Mammary epithelial cell (primary cell): ENCODE measurements around the gene BRPF3.

ENCODE experiments used
- EZH2 ChIP-seq: IDR thresholded peaks from 2 replicates; pipeline ENCODE4 v1.6.1; 2012; ENCODE audit warnings: low read length, inconsistent platforms, borderline replicate concordance
- TF ChIP-seq, protein P1 (sequence below), 2 donors: IDR thresholded peaks in 1 of 2; conservative IDR thresholded peaks in 1 of 2; 2 replicates each; pipeline ENCODE4 v1.5.1; 2011 to 2012; ENCODE audit warnings: inconsistent platforms in 2 of 2, low read length in 2 of 2, mild to moderate bottlenecking in 2 of 2, control low read depth in 1 of 2, low read depth in 1 of 2; ENCODE audit not compliant: insufficient read depth in 1 of 2; ENCODE audit errors: extremely low read depth in 1 of 2

DNA sequence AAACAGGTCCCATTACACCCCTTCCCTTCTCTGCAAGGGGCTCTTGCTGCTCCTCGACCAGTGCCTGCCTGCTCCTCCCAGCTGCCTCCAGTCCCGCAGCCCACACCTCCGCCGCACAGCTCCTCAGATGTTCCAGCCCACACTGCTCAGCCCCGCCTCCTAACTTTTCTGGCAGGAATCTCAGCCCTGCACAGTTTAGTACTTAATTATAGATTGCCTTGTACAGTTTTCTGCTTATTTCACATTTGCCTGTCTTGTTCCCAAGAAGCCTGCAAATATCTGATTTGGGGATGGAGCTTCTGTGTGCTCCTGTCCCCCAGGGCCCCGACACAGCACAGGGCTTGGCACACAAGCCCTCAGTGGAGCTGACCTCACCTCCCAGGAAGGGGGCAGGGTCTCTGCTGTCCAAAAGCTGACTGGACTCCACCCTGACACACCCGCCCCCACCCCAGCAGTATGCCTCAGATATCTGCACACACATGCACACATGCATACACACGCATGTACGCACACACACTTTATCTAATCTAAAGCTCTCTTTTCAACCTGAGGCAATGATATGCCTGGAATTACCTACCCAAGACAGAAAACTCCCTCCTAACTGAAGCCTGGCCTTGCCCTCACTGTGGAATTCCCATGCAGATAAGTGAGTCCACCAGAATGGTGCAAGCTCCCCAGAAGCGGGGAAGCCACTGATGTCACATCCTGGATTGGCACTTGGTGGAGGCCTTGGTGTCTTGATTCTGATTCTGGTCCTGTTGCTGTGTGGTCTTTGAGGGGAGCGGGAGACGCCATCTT is 72.1 kb downstream of the BRPF3 start:
- TF ChIP-seq, protein P1, sequence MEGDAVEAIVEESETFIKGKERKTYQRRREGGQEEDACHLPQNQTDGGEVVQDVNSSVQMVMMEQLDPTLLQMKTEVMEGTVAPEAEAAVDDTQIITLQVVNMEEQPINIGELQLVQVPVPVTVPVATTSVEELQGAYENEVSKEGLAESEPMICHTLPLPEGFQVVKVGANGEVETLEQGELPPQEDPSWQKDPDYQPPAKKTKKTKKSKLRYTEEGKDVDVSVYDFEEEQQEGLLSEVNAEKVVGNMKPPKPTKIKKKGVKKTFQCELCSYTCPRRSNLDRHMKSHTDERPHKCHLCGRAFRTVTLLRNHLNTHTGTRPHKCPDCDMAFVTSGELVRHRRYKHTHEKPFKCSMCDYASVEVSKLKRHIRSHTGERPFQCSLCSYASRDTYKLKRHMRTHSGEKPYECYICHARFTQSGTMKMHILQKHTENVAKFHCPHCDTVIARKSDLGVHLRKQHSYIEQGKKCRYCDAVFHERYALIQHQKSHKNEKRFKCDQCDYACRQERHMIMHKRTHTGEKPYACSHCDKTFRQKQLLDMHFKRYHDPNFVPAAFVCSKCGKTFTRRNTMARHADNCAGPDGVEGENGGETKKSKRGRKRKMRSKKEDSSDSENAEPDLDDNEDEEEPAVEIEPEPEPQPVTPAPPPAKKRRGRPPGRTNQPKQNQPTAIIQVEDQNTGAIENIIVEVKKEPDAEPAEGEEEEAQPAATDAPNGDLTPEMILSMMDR (conservative IDR thresholded peaks at IDR 0.05 in 1 of 2, IDR thresholded peaks at IDR 0.05 in 1 of 2; ENCODE audit: extremely low read depth in 1 of 2, insufficient read depth in 1 of 2, low read depth in 1 of 2, low read length in 2 of 2): no peak
- no peak for TF ChIP-seq EZH2
